ENCODE data around the gene PPP2R3B.
"Not testable (repeated sequence)": the region's sequence is repeated elsewhere in the genome, so short reads cannot be mapped to it uniquely, and the experiment has no call there.

PPP2R3B gene

DNA sequence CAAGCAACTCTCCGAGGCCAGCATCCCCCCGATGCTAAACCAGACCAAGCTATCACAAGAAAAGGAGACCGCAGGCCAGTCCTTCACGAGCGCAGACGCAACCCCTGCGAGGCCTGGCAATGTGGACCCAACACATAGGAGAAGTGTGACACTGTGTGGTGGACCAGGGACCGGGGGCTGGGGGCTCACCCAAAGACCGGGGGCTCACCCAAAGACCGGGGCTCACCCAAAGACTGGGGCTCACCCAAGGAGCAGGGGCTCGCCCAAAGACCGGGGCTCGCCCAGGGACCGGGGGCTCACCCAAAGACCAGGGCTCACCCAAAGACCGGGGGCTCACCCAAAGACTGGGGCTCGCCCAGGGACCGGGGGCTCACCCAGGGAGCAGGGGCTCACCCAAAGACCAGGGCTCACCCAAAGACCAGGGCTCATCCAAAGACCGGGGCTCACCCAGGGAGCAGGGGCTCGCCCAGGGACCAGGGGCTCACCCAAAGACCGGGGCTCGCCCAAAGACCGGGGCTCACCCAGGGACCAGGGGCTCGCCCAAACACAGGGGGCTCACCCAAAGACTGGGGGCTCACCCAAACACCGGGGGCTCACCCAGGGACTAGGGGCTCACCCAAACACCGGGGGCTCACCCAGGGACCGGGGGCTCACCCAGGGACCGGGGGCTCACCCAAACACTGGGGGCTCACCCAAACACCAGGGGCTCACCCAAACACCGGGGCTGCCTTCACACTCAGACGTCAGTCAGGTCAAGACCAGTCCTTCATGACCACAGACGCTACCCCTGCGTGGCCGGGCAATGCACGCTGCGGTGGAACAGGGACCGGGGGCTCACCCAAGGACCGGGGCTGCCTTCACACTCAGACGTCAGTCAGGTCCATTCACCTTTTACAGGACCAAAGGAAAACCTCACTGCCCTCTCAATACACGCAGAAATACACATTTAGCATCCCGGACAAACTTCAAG, 32.9 kb downstream of the PPP2R3B start:
- DNase-seq (ENCODE audit: low read depth, low spot score) = no peak

GRCh38 chrX:352582-353314, 34.0 kb downstream of the PPP2R3B start:
- no peak for DNase-seq (ENCODE audit: low read depth, low spot score)

DNA sequence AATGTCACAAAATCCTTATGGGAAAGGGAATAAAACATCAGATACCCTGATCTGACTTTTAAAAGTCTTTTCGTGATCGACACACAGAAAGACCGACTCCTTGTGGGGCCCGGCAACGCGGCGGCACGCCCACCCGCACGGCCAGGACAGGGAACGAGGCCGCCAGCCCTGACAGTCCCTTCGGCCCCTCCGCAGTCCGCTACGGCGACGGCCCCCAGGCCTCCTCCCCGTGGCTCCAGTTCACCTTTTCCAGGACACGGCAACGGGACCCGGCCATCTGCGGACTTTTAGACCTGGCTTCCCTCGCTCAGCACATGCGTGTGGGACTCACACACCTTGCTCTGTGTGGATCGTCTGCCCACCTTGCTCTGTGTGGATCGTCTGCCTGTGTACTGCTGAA, 34.5 kb downstream of the PPP2R3B start:
- DNase-seq (ENCODE audit: low read depth, low spot score) = no peak

DNA sequence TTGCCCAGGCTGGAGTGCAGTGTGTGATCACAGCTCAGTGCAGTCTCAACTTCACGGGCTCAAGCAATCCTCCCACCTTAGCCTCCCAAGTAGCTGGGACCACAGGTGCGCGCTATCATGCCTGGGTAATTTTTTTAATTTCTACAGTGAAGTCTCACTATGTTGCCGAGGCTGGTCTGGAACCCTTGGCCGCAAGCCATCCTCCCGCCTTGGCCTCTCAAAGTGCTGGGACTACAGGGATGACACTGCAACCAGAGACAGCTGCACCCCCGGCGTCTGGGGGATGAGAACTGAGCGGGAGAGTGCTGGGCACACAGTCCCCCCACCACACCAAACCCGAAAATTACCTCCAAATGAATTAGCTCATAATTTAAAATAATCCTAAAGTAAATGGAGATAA, 35.0 kb downstream of the PPP2R3B start:
- no peak for DNase-seq (ENCODE audit: low read depth, low spot score)

- not testable (repeated sequence) for DNase-seq (ENCODE audit: low read depth, low spot score)
Observed at GRCh38 chrX:351324-351641, 35.4 kb downstream of the PPP2R3B start.

DNA sequence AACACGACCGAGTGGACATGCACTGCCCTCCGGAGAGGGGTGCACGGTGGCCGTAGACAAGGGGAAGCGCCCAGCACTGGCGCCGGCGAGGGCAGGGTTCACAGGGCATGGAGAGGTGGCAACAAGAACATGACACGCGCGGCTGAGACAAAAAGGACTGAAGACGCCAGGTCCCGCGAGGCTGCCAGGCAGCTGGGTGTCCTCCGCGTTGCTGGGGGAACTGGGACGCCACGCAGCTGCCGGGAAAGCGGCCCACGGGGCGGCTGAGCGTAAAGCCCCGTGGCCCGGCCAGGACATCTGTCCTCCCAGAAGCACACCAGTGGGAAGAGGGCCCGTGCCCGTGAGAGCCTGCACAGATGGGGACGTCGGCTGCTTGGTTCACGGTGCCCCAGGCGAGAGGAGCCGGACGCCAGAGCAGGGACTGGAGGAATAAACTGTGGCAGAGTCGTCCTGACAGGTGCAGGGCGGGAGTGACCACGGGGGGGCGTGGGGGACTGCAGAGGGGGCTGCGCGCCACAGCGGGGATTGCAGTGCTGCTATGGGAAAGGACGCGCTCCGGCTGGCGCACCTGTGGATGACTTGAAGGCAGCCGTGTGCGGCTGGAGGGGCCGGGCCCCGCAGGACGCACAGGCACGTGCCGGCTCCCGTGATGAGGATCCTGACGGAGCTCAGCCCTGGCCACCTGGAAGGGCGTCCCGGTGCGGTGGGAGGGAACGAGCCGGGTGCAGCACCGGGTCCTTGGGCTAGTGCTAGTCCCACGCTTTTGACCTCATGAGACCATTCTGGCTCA, 36.0 kb downstream of the PPP2R3B start:
- no peak for DNase-seq (ENCODE audit: low read depth, low spot score)

DNA sequence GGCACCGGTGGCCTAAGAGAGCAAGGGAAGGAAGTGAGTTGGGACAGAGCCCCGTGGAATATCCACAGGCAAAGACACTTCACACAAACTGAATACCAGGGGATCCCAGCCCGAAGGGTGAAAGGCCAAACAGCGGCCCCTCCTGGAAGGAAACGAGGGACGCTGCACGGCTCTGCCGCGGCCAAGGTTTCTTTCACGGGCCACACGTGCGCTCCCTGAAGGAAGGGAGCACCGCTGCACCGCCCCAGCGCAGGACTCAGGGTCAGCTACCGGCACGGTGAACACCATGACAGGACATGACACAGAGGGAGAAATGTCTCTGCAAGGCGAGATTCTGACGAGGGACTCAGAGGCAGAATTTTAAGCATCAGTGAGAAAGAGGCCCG, 36.6 kb downstream of the PPP2R3B start:
- DNase-seq (ENCODE audit: low read depth, low spot score) = no peak

GRCh38 chrX:349702-350101, 37.0 kb downstream of the PPP2R3B start:
- no peak for DNase-seq (ENCODE audit: low read depth, low spot score)

- DNase-seq (ENCODE audit: low read depth, low spot score) = no peak
Observed at GRCh38 chrX:349196-349595, 37.5 kb downstream of the PPP2R3B start.

DNA sequence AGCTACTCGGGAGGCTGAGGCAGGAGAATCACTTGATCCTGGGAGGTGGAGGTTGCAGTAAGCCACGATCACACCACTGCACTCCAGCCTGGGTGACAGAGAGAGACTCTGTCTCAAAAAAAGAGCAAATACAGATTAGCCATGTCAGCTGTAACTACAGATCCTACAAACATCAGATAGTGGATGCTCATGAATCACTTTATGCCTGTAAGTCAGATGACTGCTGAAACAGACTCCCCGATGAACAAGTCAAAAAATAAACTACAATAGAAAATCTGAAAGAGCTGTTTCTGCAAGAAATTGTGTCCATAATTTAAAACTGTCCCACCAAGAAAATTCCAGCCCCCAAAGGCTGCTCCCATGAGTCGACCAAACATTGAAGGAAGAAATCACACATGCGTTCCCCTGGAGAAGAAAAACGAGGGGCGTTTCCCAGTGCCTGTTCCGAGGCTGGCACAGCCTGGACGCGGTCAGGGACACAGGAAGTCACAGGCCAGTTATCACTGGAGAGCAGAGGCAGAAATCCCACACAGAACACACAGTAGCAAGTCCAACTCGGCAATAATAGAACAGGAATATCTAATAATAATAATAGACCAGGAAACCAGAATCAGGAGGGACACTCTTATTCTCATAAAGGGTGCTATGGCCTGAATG, 38.1 kb downstream of the PPP2R3B start:
- no peak for DNase-seq (ENCODE audit: low read depth, low spot score)

GRCh38 chrX:347351-348117, 39.2 kb downstream of the PPP2R3B start:
- DNase-seq (ENCODE audit: low read depth, low spot score) = no peak

DNA sequence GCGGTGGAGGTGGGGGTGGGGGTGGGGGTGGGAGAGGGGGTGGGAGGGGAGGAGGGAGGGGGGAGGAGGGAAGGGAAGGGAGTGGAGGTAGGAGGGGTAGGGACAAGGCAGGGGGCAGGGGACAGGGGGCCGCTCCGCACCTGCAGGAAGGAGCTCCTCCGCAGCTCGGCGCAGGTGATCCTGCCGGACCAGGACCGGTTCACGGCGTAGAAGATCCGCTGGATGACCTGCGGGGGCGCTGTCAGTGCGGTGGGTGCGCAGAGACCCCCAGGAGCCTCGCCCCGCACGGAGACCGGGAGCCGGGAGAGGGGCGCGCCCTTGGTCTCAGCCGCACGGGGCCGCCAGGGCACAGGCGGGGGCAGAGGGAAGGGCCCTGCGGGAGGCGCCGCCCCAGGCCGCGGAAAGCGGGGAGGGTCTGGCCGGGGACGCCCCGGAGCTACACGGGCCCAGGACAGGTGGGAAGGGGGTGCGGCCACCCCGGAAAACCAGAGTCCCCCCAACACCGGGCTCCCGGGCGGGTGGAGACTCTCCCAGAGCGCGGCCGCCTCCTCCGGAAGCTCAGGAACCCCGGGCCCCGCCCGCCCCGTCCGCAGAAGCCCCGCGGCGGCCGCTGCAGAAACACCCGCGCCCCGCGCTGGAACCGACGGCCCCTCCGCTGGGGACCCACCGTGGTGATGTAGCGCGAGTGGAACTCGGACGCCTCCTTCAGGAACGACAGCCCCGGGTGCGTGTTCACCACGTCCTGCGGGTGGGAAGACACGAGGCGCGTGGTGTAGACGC, 40.5 kb downstream of the PPP2R3B start:
- no peak for DNase-seq (ENCODE audit: low read depth, low spot score)

GRCh38 chrX:345020-345925, 41.4 kb downstream of the PPP2R3B start:
- no peak for DNase-seq (ENCODE audit: low read depth, low spot score)

GRCh38 chrX:344371-344901, 42.3 kb downstream of the PPP2R3B start:
- DNase-seq (ENCODE audit: low read depth, low spot score) = no peak

- DNase-seq (ENCODE audit: low read depth, low spot score) = no peak
Observed at GRCh38 chrX:341541-342101, 45.1 kb downstream of the PPP2R3B start.

DNA sequence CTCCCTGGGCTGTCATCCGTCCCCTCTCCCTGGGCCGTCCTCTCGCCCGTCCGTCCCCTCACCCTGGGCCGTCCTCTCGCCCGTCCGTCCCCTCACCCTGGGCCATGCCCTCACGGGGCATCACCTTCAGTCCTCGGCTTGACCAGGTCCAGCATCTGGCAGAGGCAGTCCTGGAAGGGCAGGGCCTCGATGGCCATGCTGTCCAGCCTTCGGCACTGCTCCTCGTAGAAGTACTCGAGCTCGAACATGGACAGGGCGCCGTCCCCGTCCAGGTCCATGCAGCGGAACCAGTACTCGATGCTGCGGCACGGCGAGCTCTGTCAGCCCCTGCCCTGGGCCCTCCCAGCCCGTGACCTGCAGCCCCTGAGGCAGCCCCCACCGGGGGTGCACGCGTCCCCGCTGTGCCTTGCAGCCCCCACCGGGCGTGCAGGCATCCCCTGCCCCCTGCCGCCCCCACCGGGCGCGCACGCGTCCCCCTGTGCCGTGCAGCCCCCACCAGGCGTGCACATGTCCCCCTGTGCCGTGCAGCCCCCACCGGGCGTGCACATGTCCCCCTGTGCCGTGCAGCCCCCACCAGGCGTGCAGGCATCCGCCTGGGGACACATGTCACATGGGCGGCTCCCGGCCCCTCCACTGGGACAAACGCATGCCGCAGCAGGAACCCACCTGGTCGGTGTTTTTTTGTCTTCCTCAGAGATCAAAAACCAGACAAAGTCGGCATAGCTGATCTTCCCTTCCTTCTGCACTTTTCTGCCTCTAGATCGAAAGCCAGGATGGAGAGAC, 45.9 kb downstream of the PPP2R3B start:
- no peak for DNase-seq (ENCODE audit: low read depth, low spot score)

GRCh38 chrX:340121-340520, 46.6 kb downstream of the PPP2R3B start:
- no peak for DNase-seq (ENCODE audit: low read depth, low spot score)

Data from activated naive CD8-positive, alpha-beta T cell treated with anti-CD3 and anti-CD28 coated beads, Interleukin-2, amount 50 U/mL, for 16 hours (primary cell).